ENCODE measurements around the gene DUSP6. TPM values are rescaled to one million over a fixed set of nuclear protein-coding genes. Genes with fewer than 3 reads are reported as not detected.

Gene DUSP6
- total and polyA plus RNA-seq, 2 of the 13 experiments (the other 11 are each of a cell fraction or from before 2014, with no cell fraction given): 40.9 to 161 TPM

GRCh38 chr12:89352492-89353187 lies at the start of gene DUSP6 (continued):
- TF ChIP-seq ATM (IDR thresholded peaks at IDR 0.05; ENCODE audit: borderline replicate concordance) (no peak), FOXA3 (CRISPR knock-in tag; IDR thresholded peaks at IDR 0.05) (peak; percentile 95), CREB1 (IDR thresholded peaks at IDR 0.05) (peak; percentile 37; the same call in 1 of the 2 replicates), CREB1 (CRISPR knock-in tag; IDR thresholded peaks at IDR 0.05) (peak; percentile 70; the same call in 1 of the 2 replicates), PITX1 (CRISPR knock-in tag; IDR thresholded peaks at IDR 0.05) (peak; percentile 99), TIGD3 (CRISPR knock-in tag; IDR thresholded peaks at IDR 0.05; ENCODE audit: borderline replicate concordance) (no peak; the same call in 1 of the 2 replicates), MAFG (CRISPR knock-in tag; IDR thresholded peaks at IDR 0.05) (no peak), MIER2 (CRISPR knock-in tag; IDR thresholded peaks at IDR 0.05) (0 out of 2 replicates have a peak, but pooled peaks have one; percentile 78), NFIB (CRISPR knock-in tag; IDR thresholded peaks at IDR 0.05; ENCODE audit: borderline replicate concordance) (no peak), ZNF264 (CRISPR knock-in tag; IDR thresholded peaks at IDR 0.05) (no peak), THRA (CRISPR knock-in tag; IDR thresholded peaks at IDR 0.05; ENCODE audit: borderline replicate concordance) (peak; percentile 55; the same call in 1 of the 2 replicates), NCOA2 (CRISPR knock-in tag; IDR thresholded peaks at IDR 0.05) (peak; percentile 93), HINFP (CRISPR knock-in tag; IDR thresholded peaks at IDR 0.05; ENCODE audit: low read depth) (peak; percentile 42; the same call in 1 of the 2 replicates), NR2F1 (CRISPR knock-in tag; IDR thresholded peaks at IDR 0.05) (no peak; a peak in 1 of 4 replicates), ZNF510 (CRISPR knock-in tag; IDR thresholded peaks at IDR 0.05; ENCODE audit: low read depth) (no peak), FOXK1 (CRISPR knock-in tag; IDR thresholded peaks at IDR 0.05; ENCODE audit: borderline replicate concordance, low read depth) (peak; percentile 86)
- TF ChIP-seq, protein P1, sequence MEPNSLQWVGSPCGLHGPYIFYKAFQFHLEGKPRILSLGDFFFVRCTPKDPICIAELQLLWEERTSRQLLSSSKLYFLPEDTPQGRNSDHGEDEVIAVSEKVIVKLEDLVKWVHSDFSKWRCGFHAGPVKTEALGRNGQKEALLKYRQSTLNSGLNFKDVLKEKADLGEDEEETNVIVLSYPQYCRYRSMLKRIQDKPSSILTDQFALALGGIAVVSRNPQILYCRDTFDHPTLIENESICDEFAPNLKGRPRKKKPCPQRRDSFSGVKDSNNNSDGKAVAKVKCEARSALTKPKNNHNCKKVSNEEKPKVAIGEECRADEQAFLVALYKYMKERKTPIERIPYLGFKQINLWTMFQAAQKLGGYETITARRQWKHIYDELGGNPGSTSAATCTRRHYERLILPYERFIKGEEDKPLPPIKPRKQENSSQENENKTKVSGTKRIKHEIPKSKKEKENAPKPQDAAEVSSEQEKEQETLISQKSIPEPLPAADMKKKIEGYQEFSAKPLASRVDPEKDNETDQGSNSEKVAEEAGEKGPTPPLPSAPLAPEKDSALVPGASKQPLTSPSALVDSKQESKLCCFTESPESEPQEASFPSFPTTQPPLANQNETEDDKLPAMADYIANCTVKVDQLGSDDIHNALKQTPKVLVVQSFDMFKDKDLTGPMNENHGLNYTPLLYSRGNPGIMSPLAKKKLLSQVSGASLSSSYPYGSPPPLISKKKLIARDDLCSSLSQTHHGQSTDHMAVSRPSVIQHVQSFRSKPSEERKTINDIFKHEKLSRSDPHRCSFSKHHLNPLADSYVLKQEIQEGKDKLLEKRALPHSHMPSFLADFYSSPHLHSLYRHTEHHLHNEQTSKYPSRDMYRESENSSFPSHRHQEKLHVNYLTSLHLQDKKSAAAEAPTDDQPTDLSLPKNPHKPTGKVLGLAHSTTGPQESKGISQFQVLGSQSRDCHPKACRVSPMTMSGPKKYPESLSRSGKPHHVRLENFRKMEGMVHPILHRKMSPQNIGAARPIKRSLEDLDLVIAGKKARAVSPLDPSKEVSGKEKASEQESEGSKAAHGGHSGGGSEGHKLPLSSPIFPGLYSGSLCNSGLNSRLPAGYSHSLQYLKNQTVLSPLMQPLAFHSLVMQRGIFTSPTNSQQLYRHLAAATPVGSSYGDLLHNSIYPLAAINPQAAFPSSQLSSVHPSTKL (CRISPR knock-in tag; IDR thresholded peaks at IDR 0.05): peak; percentile 93
- TF ChIP-seq, protein P2, sequence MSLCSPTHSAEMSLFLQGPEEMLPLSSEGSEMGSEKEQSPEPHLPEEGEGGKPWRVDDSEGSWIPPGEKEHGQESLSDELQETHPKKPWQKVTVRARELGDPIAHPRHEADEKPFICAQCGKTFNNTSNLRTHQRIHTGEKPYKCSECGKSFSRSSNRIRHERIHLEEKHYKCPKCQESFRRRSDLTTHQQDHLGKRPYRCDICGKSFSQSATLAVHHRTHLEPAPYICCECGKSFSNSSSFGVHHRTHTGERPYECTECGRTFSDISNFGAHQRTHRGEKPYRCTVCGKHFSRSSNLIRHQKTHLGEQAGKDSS (CRISPR knock-in tag; IDR thresholded peaks at IDR 0.05; ENCODE audit: borderline replicate concordance, low read depth): peak; percentile 74
